GM19455 (cell line): Measurements from ENCODE around the gene PCDH12.

Experiments used
- ATAC-seq: cut with Tn5 transposase; IDR thresholded peaks from one replicate; pipeline ENCODE4 v1.9.1; 2021; ENCODE audit not compliant: unreplicated experiment

Gene PCDH12

DNA sequence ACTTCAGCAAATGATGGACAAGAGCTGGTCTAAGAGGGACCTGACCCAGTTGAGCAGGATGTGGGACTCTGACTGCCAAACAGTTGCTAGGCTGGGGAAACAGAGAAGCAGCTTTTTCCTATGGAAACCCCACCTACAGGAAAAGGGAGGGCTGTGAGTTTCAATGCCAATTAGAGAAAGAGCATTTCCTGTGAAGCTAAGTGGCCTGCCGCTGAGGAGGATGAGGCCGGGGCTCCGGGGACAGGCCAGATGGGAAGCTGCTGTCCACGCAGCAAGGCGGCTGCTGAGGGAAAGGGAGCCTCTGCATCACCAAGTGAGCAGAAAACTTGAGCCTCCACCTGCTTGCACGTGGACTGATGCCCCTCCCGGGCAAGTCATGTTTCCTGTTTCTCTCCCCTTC lies at the start of gene PCDH12:
TSS of gene PCDH12 (minus strand) at position 90 of the 400 bp plus-strand sequence. CDS start 351 bp downstream, outside the sequence.
- no peak for ATAC-seq

DNA sequence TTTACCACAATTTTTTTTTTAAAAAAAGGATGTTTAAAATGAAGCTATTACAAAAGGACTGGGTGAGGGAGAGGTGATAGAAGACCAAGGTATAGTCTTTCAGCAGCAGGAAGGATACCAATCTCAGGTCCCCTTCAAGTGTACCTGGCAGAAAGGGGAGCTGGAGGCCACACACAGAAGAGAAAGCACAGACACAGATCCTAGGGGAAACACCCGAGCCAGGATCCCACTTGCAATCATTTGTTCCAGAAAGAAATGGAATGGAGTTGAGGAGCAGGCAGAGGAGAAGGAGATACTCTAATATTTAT lies 49.2 kb upstream of the PCDH12 start:
- no peak for ATAC-seq

DNA sequence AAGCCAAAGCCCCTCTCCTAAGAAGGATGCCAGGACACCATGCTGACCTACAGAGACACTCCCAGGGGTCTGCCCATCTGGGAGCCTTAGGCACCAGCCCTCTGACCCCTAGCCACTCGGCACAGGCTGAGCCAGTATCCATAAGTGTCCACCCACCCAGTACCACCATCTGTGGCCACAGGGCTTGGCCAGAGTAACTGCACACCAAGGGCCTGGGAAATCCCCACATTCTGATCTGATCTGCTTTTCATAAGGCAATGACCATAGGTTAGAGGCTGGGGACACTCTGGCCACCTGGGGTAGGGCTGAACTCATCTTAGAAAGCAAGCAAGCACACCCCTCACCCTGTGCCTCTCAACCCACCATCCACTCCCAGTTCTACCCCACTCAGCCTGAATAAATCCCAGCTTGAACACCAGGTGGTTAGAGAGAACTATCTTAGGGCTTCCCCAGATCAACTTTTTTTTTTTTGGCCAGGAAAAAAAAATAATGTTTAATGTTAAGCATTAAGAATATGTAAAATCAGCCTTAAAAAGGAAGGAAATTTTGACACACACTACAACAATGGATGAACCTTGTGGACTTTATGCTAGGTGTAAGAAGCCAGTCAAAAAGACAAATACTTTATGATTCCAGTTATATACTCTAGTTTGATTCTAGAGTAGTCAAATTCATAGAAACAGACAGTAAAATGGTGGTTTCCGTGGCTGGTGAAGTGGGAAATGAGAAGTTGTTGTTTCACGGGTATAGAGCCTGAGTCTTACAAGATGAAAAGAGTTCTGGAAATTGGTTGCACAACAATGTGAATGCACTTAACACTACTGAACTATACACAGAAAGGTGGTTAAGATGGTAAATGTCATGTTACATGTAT lies 48.6 kb upstream of the PCDH12 start:
- ATAC-seq = peak; percentile 57

DNA sequence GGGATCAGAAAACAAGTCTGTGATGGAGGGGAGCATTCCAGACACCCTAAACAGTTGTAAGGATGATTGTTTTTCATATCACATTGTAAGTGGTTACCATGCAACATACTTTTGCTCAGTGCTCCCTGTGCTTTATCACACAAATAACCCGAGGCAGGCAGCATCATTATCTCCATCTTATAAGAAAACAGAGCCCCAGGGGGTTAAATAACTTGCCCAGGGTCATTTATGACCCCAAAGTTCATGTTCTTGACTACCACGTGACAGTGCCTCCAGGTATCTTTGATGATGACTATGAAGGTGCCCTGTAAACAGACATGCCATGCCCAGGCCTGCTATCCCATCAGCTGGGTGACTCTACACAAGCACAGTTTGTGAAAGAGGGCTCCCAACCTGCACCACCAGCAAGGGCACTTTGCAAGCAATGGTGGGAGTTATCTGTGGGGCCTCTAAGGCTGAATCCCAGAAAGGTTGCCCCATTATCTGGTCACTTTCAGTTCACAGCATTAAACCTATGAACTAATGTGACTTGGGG lies 45.3 kb upstream of the PCDH12 start:
- ATAC-seq = no peak

DNA sequence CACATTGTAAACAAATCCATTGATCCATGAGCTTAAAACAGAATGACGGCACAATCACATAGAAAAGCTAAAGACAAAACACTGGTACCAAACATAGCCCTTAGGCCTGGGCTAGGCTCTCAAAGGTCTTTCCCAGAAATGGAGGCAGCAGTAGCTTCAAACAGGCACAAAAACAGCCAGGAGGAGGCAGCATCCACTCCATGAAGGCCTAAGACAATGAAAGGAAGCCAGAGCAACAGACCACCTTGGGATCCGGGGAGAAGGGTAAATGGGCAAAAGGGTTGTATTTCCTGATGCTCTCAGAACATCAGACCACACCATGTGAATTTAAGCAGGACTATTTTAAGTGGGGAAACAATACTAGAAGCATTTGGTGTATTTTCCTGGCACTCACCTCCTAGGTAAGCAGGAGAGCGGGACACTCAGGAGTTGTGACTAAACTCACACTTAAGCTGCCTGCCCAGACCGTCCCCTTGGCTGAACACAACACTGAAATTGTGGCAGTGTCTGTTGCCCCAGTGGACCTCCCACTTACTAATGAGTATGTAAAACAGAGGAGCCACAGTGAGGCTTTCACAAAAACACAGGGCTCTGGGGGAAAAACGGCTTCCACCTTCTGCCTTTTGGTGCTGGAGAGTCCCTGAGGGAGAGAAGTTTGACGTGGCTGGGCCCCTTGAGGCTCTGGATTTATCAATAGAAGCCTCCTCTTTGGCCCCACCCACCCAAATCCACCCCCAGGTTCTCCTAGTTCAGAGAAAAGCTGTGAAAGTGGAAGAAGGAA lies 42.9 kb upstream of the PCDH12 start:
- no peak for ATAC-seq

DNA sequence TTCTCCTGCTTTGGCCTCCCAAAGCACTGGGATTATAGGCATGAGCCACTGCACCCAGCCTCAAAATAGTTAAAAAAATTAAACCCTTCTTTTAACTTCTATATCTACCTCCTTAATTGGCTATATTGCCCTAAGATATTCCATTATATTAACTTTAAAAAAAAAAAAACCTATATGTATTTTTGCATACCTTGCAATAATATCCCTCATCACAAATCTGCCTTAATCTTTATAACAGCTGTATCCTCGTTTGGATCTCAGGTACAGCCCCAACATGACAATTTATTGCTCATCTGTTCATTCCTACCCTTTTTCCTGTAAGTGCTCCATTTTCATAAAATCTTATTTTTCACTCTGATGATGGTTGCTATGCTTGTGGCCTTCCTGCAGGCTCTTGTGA lies 42.2 kb upstream of the PCDH12 start:
- ATAC-seq = no peak

DNA sequence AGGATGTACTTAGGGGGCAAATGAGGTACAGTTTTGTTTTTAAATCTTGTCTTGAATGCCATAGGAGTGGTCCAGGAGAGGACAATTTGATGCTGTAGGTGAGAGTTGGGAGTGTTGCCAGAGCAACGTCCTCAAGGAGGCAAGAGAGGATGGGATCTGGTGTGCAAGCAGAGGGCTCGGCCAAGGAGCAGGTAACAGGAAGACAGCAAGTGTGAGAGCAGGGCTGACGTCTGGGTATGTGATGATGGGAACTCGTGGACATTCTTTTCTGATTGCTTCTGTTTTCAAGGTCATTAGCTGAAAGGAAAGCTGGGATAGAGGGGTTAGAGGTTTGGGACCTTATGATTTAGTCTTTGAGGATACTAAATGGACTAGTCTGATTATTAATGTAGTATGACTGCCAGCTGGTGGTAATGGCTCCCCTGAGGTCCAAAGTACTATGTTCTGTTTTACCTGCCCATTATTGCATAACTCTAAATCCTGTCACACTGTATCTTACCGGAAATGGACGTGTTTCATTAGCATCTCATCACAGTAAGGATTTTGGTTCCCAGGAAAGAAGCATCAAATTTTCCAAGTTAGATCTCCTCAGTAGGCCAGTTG lies 39.5 kb upstream of the PCDH12 start:
- no peak for ATAC-seq

DNA sequence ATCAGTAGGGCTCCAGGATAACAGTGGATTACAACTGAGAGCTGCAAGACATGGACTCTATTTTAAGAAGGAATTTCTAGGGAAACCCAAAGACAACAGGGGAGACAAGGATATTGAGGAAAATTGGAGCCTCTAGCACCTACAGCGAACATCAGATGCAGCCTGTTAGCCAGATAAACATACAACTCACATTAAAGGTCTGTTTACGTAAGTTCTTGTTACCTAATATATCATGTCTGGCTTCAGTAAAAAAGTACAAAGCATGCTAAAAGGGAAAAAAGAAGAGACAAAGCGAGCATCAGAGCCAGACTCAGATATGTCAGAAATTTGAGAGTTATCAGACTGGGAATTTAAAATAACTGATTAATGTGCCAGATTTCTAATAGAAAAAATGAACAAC lies 37.7 kb upstream of the PCDH12 start:
- ATAC-seq = no peak

DNA sequence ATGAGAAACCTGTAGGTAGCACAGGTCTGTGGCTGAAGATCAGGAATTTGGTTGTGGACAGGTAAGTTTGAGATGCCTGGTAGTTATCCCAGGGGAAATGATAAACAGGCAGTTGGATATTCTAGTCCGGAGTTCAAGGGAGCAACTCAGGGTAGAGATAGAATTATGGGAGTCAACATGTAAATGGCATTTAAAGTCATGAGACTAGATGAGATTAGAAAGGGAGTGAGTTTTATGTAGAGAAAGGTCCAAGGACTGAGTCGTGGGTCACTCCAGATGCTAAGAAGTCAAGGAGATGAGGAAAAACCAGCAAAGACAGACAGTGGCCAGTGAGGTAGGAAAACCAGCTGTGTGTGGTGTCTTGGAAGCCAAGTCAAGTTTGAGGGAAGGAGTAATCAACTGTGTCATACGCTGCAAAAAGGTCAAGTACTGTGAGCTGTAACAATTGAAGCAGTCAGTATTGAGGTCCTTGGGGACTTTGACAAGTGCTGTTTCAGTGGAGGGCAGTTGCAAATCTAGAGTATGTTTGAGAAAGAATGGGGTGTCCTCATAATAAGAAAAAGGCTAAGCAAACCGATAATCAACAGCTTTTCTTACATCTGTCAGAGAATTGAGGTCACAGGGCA lies 36.6 kb upstream of the PCDH12 start:
- ATAC-seq = no peak

DNA sequence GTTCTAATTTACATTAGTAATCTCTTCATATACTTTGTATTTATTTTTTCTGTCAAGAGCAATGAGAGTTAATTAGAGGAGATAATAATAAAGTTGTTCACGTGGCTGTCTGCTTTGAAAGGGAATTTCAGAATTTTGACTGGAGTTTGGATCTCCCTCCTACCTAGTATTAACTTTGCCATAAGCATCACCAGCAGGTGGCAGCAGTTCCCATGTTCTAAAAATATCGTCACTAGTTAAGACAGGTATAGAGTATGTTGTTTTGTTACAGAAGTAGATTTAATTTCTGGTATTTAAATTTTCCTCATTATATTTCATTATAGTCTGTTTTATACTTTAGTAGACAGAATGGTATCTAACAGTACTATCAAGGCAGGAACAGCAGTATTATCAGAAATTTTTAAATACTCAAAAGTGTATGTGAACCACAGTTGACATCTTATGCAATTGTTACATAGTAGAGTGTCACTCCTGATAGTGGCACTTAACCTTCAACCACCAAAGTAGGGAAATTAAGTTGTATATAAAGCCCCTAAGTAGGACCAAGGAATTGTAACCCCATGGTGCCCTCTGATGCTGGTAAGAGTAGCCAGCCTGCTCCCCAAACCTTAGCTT lies 34.5 kb upstream of the PCDH12 start:
- ATAC-seq = no peak

DNA sequence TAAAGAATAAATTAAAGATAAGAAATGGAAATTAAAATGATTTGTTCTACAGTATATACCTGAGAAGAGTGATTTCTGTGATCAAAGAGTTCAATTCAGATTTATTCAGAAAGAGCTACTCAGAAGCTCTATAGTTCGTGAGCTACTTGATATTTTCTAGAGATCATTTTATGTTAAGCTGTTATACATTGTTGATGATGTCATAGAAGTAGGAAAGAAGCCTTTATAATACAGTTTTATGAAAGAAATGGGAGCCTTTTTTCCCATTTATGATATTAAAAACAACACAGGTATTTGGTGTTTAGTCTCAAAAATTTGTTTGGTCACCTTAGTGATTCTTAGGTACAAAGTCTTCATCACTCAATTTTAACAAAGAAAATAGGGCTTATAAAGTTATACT lies 31.7 kb upstream of the PCDH12 start:
- ATAC-seq = no peak

DNA sequence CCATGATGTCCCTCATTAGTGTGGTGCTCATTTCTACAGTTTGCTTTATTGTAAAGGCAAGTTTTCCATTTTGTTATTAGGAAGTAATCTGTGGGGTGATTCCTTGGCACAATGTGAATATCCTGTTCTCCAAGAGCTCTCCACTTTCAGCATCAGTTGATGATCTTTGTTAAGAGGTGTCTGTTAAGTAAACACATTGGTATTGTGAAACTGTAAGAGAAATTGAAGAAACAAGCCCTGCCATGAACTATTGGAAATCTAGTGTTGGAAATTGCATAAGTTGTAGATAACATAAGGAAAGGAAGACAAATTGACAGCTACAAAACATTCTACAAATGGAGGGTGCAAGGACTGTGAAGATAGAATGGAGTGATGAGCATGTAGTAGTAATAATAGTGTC lies 28.1 kb upstream of the PCDH12 start:
- no peak for ATAC-seq

DNA sequence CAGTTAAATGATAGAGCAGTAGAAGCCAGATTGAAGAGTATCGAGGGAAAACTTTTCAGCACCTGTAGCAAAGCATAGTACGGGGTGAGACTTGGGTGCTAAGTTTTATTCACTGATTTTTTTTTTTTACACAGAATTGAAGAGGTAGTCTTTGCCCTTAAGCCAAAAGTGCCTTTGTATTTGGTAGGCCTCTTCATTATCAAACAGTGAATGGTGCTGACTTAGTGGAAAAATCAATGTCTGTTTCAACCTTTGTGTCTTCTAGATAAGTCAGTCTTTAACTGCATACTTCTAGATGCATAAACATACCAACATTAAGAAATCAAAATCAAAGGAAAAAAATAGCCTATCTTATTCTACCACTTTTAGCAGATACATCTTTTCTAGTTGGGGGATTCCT lies 24.6 kb upstream of the PCDH12 start:
- ATAC-seq = no peak

DNA sequence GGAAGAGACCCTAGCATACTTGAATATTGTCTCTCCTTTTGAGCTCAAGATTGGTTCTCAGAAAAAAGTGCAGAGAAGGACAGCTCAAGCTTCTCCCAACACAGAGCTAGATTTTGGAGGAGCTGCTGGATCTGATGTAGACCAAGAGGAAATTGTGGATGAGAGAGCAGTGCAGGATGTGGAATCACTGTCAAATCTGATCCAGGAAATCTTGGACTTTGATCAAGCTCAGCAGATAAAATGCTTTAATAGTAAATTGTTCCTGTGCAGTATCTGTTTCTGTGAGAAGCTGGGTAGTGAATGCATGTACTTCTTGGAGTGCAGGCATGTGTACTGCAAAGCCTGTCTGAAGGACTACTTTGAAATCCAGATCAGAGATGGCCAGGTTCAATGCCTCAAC lies 20.4 kb upstream of the PCDH12 start:
- no peak for ATAC-seq

DNA sequence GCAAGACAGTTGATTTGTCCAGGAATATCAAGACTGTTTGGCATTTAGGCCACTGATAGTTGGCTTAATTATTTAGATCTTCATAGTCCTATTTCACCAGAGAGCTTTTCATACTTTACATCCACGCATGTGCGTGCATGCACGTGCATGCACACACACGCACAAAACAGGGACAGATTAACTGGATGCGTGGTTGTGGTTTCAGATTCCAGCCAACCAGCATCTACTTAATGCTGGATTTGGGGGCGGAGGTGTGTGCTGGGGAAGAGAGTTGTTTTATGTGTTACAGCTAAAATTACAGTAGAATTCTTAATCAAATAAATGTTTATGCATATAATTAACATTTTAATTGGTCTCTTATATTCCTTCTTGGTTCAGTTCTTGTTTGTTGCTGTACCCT lies 18.2 kb upstream of the PCDH12 start:
- ATAC-seq = no peak

DNA sequence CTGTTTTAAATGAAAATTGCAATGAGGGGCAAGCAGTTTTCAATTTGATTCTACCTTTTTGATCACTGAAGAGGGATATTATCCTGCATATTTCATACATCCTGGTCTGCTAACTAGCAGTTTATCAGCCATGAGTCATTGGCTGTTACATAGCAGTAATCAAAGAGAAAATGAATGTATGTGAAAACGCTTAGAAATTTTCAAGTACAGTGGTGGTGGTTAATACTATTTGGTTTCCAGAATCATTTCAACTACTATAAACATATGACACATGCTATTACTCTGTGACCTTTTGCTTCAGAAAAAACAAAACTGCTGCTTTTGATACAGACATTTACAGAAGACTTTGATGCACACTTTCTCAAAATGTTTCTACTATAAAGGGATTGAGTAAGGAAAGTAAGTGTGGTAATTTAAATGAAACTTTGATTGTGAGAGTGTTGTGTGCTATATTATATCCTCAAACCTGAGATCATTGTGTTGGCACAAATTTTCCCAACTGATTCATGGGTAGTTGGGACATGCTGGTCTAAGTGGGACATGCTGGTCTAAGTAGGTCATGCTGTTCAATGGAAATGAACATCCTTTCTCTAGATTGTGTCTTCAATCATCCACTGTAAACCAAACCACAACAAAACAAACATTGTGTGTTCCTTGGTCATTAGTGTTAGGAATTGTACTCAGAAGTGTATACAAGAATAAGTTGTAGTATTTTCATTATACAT lies 16.0 kb upstream of the PCDH12 start:
- ATAC-seq = no peak

DNA sequence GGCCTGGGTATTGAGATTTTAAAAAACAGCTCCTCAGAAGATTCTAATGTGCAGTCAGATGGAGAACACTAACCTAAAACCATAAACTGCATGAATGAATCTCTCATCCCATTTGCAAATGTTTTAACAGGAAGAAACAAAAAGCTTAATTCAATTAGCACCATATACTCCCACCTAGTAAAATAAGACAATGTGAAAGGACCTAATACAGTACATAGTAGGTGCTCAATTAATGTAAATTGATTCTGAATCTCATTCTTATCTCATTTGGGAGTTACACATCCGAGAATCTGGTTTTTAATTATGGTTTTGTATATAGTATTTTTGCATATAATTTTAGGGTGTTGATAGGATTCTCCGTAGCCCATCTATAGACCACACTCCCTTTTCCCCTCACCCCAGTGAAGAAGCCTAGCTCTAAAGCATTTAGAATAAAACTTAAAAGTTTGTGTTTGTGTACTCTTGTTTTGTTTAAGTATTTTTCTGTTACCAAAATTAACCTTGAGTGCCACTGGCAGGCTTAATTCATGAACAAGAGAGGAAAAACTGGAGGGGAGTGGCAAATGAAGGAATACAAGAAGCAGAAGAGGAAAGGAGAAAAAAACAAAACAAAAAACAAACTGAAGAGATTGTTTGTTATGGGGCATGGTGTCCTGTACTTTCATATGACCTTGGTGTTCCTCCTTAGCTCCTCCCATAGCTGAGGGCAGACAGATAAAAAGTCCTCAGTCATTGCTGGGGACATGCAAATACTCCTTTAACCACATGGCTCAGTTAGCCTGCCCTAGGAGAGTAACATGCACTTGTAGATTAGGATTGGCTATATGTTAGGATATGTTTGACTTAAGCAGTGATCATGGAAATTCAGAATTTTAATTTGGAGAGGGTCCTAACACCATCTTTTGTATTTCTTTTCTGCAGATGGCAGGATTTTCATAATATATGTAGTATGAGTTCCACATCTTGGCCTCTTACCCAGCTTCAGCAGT lies 12.1 kb upstream of the PCDH12 start:
- peak; percentile 49 for ATAC-seq

DNA sequence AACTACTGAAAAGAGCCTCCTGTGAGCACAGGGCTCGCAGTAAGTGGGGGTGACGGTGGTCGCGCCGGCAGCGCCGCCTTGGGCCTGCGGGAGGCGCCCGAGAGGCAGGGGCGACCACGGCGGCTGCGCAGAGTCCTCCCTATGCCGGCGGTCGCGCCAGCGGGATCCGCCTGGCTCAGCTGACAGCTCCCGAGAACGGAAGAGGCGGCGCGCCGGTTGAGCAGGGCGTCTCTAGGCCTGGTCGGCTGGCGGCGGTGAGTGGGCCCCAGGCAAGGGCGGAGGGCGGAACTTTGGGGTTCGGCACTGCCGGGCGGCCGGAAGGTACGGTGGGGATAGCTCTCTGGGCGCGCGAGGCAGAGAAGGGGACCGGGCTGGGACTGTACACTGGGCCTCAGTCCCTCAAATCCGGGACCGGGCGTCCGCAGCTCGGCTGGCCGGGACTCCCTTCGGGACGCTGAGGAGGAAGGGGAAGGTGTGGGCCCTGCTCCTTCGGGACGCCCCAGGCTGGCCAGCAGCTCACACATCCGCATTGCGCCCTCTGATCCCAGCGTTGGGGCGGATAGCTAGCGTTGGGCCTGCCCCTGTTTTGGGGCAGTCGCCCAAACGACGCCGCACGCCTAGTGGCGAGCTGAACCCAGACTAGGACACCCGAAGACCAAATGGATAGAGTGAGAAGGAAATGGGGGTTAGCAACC lies 11.1 kb upstream of the PCDH12 start, which contains the start of gene RNF14:
TSS of gene RNF14 (plus strand) at position 192 of the 695 bp plus-strand sequence. CDS start 4,484 bp downstream, outside the sequence.
- ATAC-seq = peak; percentile 92
